HepG2 (cell line): ENCODE results near the gene BCAR3. TPM values are rescaled to one million over a fixed set of nuclear protein-coding genes. Genes with fewer than 3 reads are reported as not detected.
A peak's percentile ranks its signal among the peaks of the same experiment; 100 is the strongest.

Experiments used
- BRD4 ChIP-seq: sonication (generic); formaldehyde crosslinking; IDR thresholded peaks from 2 replicates; pipeline ENCODE4 v1.4.0; 2020; ENCODE audit warnings: missing genetic modification reagents
- DPF2 ChIP-seq: sonication (generic); formaldehyde crosslinking; IDR thresholded peaks from 2 replicates; pipeline ENCODE4 v1.4.0; 2020; ENCODE audit warnings: mild to moderate bottlenecking, low read depth, missing genetic modification reagents, borderline replicate concordance
- FOSL2 ChIP-seq: sonication (generic); formaldehyde crosslinking; IDR thresholded peaks from 2 replicates; pipeline ENCODE4 v1.4.0; 2020; ENCODE audit warnings: missing genetic modification reagents
- HOXA3 ChIP-seq: sonication (generic); formaldehyde crosslinking; IDR thresholded peaks from 2 replicates; pipeline ENCODE4 v1.5.0; 2020; ENCODE audit warnings: missing genetic modification reagents
- KDM1A ChIP-seq: IDR thresholded peaks from 2 replicates; pipeline ENCODE4 v1.6.1; 2016; ENCODE audit warnings: missing compliant biosample characterization
- KLF13 ChIP-seq: sonication (generic); formaldehyde crosslinking; IDR thresholded peaks from 2 replicates; pipeline ENCODE4 v1.4.0; 2020; ENCODE audit warnings: mild to moderate bottlenecking, missing genetic modification reagents
- MTF1 ChIP-seq: sonication (generic); formaldehyde crosslinking; IDR thresholded peaks from 2 replicates; pipeline ENCODE4 v1.5.0; 2020; ENCODE audit warnings: missing genetic modification reagents
- NCOA5 ChIP-seq: sonication (generic); formaldehyde crosslinking; IDR thresholded peaks from 2 replicates; pipeline ENCODE4 v1.4.0; 2020; ENCODE audit warnings: missing genetic modification reagents
- NCOR1 ChIP-seq: fragments of 200-600 bp; sonication (generic); IDR thresholded peaks from 2 replicates; pipeline ENCODE4 v1.7.0; 2017; ENCODE audit warnings: antibody characterized with exemption, low read length, borderline replicate concordance
- NR2C2 ChIP-seq: sonication (generic); formaldehyde crosslinking; IDR thresholded peaks from 2 replicates; pipeline ENCODE4 v1.4.0; 2020; ENCODE audit warnings: missing genetic modification reagents, mild to moderate bottlenecking, moderate library complexity, borderline replicate concordance
- RXRB ChIP-seq: IDR thresholded peaks from 2 replicates; pipeline ENCODE4 v1.6.1; 2016; ENCODE audit warnings: borderline replicate concordance, missing genetic modification reagents, missing compliant biosample characterization
- SALL1 ChIP-seq: sonication (generic); formaldehyde crosslinking; IDR thresholded peaks from 2 replicates; pipeline ENCODE4 v1.8.0; 2022; ENCODE audit warnings: mild to moderate bottlenecking, missing genetic modification reagents
- SUZ12 ChIP-seq: fragments of 150-350 bp; IDR thresholded peaks from 2 replicates; pipeline ENCODE4 v1.6.1; 2014; ENCODE audit warnings: low read depth, low read length
- TARDBP ChIP-seq: sonication (generic); formaldehyde crosslinking; IDR thresholded peaks from 2 replicates; pipeline ENCODE4 v1.8.0; 2022; ENCODE audit warnings: mild to moderate bottlenecking, missing genetic modification reagents
- TBX2 ChIP-seq: sonication (generic); formaldehyde crosslinking; IDR thresholded peaks from 2 replicates; pipeline ENCODE4 v1.5.0; 2020; ENCODE audit warnings: missing genetic modification reagents, mild to moderate bottlenecking, borderline replicate concordance
- TEAD2 ChIP-seq: sonication (generic); formaldehyde crosslinking; IDR thresholded peaks from 2 replicates; pipeline ENCODE4 v1.9.0; 2021; ENCODE audit warnings: missing genetic modification reagents
- TEAD3 ChIP-seq: optimal IDR thresholded peaks from 2 replicates; pipeline ENCODE3; 2016; ENCODE audit warnings: borderline replicate concordance
- YY1 ChIP-seq: IDR thresholded peaks from 2 replicates; pipeline ENCODE4 v1.6.1; 2011; ENCODE audit warnings: low read length, low read depth, moderate library complexity, mild to moderate bottlenecking; ENCODE audit not compliant: insufficient read depth, insufficient replicate concordance
- ZNF12 ChIP-seq: sonication (generic); formaldehyde crosslinking; IDR thresholded peaks from 2 replicates; pipeline ENCODE4 v1.5.0; 2020; ENCODE audit warnings: missing genetic modification reagents
- ZNF331 ChIP-seq: sonication (generic); formaldehyde crosslinking; IDR thresholded peaks from 2 replicates; pipeline ENCODE4 v1.4.0; 2020; ENCODE audit warnings: missing genetic modification reagents
- ZNF34 ChIP-seq: sonication (generic); formaldehyde crosslinking; IDR thresholded peaks from 2 replicates; pipeline ENCODE4 v1.4.0; 2020; ENCODE audit warnings: mild to moderate bottlenecking, missing genetic modification reagents, borderline replicate concordance
- ZNF747 ChIP-seq: sonication (generic); formaldehyde crosslinking; IDR thresholded peaks from 2 replicates; pipeline ENCODE4 v1.8.1; 2023; ENCODE audit warnings: missing genetic modification reagents, mild to moderate bottlenecking, borderline replicate concordance
- ZNF781 ChIP-seq: sonication (generic); formaldehyde crosslinking; IDR thresholded peaks from 2 replicates; pipeline ENCODE4 v1.5.1; 2020; ENCODE audit warnings: borderline replicate concordance, mild to moderate bottlenecking, missing genetic modification reagents; ENCODE audit errors: not compliant biosample characterization
- polyA plus RNA-seq, 8 experiments: library from polyadenylated mRNA; depleted of rRNA in 3 of 8; stranded (reverse) in 7 of 8; unstranded in 1 of 8; fragments of >200 nt; fragmentation: Illumina TruSeq in 4 of 8; extraction: Trizol in 4 of 8; gene quantifications; 2 replicates each; pipeline versions ENCODE4 v1.2.1 to v1.2.3, GENCODE V29; 2011 to 2016; ENCODE audit warnings: low read depth in 4 of 8, missing spikeins in 1 of 8, mixed read lengths in 1 of 8; ENCODE audit not compliant: insufficient read depth in 1 of 8
- total RNA-seq, 5 experiments: library from RNA; depleted of rRNA; stranded (reverse); fragments of >200 nt; fragmentation: Illumina TruSeq; extraction: Trizol; gene quantifications; 2 replicates each; pipeline ENCODE4 v1.2.3, GENCODE V29; 2016; ENCODE audit warnings: low read depth in 1 of 5
- TF ChIP-seq, protein P1 (sequence below), 2 experiments: sonication (generic) in 1 of 2; formaldehyde crosslinking in 1 of 2; IDR thresholded peaks; 2 replicates each; pipeline versions ENCODE4 v1.4.0 to v1.6.1; 2018 to 2020; ENCODE audit warnings: missing genetic modification reagents in 2 of 2, borderline replicate concordance in 1 of 2, low read depth in 1 of 2, mild to moderate bottlenecking in 1 of 2, missing biosample characterization in 1 of 2
- TF ChIP-seq, protein P2 (sequence below): sonication (generic); formaldehyde crosslinking; conservative IDR thresholded peaks from 2 replicates; pipeline ENCODE4 v1.5.0; 2020; ENCODE audit warnings: missing genetic modification reagents
- TF ChIP-seq, protein P3 (sequence below): IDR thresholded peaks from 2 replicates; pipeline ENCODE4 v1.6.1; 2016; ENCODE audit warnings: mild to moderate bottlenecking, missing biosample characterization, missing genetic modification reagents
- TF ChIP-seq, protein P4 (sequence below): IDR thresholded peaks from 2 replicates; pipeline ENCODE4 v1.6.1; 2016; ENCODE audit warnings: low read depth

The BCAR3 gene
- total and polyA plus RNA-seq, 2 of the 13 experiments (the other 11 are each of a cell fraction or from before 2014, with no cell fraction given), result 3.6 to 4.8 TPM

DNA sequence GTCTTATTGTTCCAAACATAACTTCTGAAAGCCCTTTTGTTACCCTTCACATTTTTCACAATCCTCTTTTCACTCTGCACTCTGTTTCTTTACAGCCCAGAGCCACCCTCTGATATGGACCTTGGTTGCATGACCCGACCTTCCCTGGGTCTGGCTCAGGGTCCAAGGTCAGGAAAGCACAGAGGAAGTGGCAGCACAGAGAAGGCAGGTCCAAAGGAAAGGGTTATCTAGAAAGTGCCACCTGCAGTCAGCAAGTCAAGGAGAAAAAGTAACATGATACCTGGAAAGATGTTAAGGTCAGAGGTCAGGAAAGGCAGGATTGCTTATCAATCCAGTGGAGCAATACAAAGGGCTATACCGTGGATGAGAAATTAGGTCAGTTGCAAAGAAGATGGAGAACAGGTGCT lies 18.4 kb downstream of the BCAR3 start (continued):
- peak; percentile 87 for TF ChIP-seq NR2C2
- TF ChIP-seq MTF1 (CRISPR knock-in tag), result no peak
- TF ChIP-seq, protein P1, sequence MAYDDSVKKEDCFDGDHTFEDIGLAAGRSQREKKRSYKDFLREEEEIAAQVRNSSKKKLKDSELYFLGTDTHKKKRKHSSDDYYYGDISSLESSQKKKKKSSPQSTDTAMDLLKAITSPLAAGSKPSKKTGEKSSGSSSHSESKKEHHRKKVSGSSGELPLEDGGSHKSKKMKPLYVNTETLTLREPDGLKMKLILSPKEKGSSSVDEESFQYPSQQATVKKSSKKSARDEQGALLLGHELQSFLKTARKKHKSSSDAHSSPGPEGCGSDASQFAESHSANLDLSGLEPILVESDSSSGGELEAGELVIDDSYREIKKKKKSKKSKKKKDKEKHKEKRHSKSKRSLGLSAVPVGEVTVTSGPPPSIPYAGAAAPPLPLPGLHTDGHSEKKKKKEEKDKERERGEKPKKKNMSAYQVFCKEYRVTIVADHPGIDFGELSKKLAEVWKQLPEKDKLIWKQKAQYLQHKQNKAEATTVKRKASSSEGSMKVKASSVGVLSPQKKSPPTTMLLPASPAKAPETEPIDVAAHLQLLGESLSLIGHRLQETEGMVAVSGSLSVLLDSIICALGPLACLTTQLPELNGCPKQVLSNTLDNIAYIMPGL (CRISPR knock-in tag; IDR thresholded peaks at IDR 0.05; ENCODE audit: borderline replicate concordance in 1 of 2, low read depth in 1 of 2), result no peak
- TF ChIP-seq, protein P2, sequence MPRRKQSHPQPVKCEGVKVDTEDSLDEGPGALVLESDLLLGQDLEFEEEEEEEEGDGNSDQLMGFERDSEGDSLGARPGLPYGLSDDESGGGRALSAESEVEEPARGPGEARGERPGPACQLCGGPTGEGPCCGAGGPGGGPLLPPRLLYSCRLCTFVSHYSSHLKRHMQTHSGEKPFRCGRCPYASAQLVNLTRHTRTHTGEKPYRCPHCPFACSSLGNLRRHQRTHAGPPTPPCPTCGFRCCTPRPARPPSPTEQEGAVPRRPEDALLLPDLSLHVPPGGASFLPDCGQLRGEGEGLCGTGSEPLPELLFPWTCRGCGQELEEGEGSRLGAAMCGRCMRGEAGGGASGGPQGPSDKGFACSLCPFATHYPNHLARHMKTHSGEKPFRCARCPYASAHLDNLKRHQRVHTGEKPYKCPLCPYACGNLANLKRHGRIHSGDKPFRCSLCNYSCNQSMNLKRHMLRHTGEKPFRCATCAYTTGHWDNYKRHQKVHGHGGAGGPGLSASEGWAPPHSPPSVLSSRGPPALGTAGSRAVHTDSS (CRISPR knock-in tag), result no peak
- TF ChIP-seq ZNF747 (CRISPR knock-in tag), result 0 out of 2 replicates have a peak, but pooled peaks have one; percentile 29
- TF ChIP-seq FOSL2 (CRISPR knock-in tag), result peak; percentile 44; the same call in 1 of the 2 replicates
- peak; percentile 79 for TF ChIP-seq TARDBP (CRISPR knock-in tag)
- TF ChIP-seq YY1, result no peak
- peak; percentile 76; the same call in 1 of the 2 replicates for TF ChIP-seq KDM1A (CRISPR knock-in tag)
- no peak for TF ChIP-seq TEAD2 (CRISPR knock-in tag)
- TF ChIP-seq, protein P3, sequence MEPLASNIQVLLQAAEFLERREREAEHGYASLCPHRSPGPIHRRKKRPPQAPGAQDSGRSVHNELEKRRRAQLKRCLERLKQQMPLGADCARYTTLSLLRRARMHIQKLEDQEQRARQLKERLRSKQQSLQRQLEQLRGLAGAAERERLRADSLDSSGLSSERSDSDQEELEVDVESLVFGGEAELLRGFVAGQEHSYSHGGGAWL, result no peak
- no peak for TF ChIP-seq ZNF12 (CRISPR knock-in tag)
- 0 out of 2 replicates have a peak, but pooled peaks have one; percentile 24 for TF ChIP-seq RXRB (CRISPR knock-in tag)
- TF ChIP-seq NCOA5, result no peak
- TF ChIP-seq ZNF781, result no peak
- TF ChIP-seq ZNF34 (CRISPR knock-in tag), result 0 out of 2 replicates have a peak, but pooled peaks have one; percentile 28
- no peak for TF ChIP-seq SUZ12
- TF ChIP-seq HOXA3 (CRISPR knock-in tag), result peak; percentile 47; the same call in 1 of the 2 replicates
- no peak for TF ChIP-seq KLF13
- TF ChIP-seq BRD4 (CRISPR knock-in tag), result no peak
- TF ChIP-seq, protein P4, sequence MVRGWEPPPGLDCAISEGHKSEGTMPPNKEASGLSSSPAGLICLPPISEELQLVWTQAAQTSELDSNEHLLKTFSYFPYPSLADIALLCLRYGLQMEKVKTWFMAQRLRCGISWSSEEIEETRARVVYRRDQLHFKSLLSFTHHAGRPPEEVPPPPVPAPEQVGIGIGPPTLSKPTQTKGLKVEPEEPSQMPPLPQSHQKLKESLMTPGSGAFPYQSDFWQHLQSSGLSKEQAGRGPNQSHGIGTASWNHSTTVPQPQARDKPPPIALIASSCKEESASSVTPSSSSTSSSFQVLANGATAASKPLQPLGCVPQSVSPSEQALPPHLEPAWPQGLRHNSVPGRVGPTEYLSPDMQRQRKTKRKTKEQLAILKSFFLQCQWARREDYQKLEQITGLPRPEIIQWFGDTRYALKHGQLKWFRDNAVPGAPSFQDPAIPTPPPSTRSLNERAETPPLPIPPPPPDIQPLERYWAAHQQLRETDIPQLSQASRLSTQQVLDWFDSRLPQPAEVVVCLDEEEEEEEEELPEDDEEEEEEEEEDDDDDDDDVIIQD, result peak; percentile 43; the same call in 1 of the 2 replicates
- peak; percentile 48; the same call in 1 of the 2 replicates for TF ChIP-seq DPF2 (CRISPR knock-in tag)
- TF ChIP-seq TBX2, result peak; percentile 52
- peak; percentile 84 for TF ChIP-seq NCOR1
- TF ChIP-seq SALL1 (CRISPR knock-in tag), result peak; percentile 79
- TF ChIP-seq ZNF331, result peak; percentile 25; the same call in 1 of the 2 replicates
- TF ChIP-seq TEAD3 (CRISPR knock-in tag), result peak; percentile 29
